Daoy (cell line): Measurements from ENCODE around the gene SYNPR. TPM values are rescaled to one million over a fixed set of nuclear protein-coding genes. Genes with fewer than 3 reads are reported as not detected.
"Not testable (repeated sequence)": the region's sequence is repeated elsewhere in the genome, so short reads cannot be mapped to it uniquely, and the experiment has no call there.

ENCODE experiments used
- DNase-seq: peaks from one replicate; pipeline ENCODE4 v3.0.0-alpha.2; 2015; ENCODE audit warnings: low read depth
- total RNA-seq: library from RNA; depleted of rRNA; stranded (reverse); fragments of >200 nt; shearing (Covaris generic); gene quantifications from 2 replicates; pipeline ENCODE4 v1.2.3, GENCODE V29; 2014; rRNA removed

SYNPR gene
- not detected in 2 replicates for total RNA-seq

DNA sequence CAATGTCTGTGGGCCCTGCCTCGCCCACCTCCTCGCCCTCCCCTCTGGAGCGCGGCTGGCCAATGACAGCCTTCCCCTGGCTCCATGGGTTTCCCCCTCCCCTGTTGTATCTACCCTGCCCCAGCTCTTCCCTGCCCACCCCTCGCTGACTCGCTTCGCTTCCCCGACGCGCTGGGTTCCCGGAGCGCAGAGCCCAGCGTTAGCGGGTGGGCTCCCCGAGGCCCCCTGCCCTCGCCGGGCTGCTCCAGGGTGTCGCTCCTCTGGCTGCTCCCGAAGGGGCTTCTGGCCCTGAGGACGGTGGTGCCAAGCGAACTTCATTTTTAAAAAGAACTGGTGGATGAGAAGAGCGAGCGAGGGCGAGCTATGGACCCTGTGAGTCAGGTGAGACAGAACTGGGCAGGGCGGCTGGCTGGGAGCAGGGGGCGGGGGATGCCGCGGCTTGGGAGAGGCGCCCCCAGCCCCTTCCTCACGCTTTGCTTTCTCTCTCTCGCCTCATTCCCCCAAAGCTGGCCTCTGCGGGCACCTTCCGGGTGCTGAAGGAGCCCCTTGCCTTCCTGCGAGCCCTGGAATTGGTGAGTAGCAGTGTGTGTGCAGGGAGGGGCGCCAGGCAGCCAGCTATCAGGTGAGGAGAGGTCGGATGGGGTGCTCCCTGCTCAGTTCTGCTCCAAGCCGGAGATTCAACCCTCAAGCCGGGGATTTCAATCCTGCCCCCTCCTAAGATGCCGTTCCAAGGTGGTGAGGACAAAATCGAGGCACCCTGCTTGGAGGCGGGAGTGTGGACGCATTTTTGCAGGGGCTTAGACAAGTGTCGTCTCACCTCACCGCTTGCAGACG is at the start of gene SYNPR:
SYNPR (plus strand) TSS at position 138 of the 834 bp plus-strand sequence.
- peak; percentile 2 for DNase-seq

- DNase-seq, result peak; percentile 39
These were observed 49.4 kb upstream of the SYNPR start for GRCh38 chr3:63228677-63229076.

DNA sequence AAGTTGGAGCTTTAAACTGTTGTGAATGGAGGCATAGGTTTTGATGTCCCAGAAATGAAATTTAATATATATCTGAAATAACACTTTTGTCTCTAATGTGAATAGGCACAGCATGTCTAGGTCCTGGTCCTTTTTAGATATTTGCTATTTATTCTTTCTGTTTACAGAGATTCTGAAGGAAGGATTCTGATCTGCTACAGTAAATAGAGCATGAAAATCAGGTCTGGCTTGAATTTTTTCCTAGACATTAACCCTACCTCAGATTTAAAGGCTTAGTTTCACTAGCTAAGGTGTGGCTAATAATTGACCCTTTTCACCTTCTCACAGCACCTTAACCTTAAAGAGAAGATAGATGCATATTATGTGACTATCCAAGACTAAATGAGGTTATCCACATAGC is 48.0 kb upstream of the SYNPR start:
- no peak for DNase-seq

DNA sequence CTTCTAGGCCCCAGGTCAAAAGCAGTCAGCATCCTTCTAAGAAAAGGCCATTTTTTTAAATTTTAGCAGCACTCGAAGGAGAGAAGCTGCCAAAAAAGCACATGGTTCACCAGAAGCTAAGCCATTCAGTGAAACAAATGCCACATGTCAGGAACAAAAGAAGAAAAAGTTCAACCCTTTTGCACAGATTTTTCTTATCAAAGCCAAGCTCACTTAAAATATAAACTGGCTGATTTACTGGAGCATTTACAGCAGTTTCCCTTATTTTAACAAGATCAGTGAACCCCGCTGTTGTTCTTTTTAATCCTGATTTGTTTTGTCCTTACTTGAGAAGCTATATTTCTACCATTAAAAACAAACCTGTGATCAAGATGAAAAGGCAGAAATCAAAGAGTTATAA is 46.5 kb upstream of the SYNPR start:
- DNase-seq, result no peak

DNA sequence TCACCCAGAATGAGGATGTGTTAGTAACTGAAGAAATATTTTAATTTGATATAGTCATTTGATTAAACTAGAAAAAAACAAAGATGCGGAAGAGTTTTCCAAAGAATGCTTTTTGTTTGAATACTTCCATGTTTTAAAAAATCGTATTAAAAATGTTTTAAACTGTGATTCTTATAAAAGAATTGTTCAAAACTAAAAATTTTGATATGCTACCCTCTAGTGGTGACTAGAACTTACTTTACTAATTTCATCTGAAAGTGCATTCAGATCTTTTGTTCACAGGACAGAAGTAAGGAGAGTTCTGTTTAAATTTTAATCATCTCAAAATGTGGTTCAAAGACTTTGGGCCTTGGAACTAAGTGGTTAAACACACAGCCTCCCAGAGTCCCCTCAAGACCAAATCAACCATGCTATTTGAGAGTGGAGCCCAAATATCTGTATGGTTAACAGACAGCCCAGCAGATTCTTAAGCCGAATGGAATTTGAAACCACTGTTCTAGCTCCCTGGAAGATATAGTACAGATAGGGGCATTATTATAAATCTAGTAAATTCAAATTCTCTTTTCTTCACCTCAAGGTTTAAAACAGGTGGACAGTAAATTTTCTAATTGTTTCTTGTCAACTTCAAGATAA is 45.2 kb upstream of the SYNPR start:
- DNase-seq, result no peak

GRCh38 chr3:63240381-63240902 is 37.7 kb upstream of the SYNPR start:
- no peak for DNase-seq

GRCh38 chr3:63242124-63242523 is 36.0 kb upstream of the SYNPR start:
- DNase-seq, result no peak

- DNase-seq, result no peak
These were observed 33.6 kb upstream of the SYNPR start for GRCh38 chr3:63244486-63244885.

- DNase-seq, result no peak
These were observed 32.3 kb upstream of the SYNPR start for GRCh38 chr3:63245726-63246241.

GRCh38 chr3:63248015-63248414 is 30.1 kb upstream of the SYNPR start:
- DNase-seq, result no peak

DNA sequence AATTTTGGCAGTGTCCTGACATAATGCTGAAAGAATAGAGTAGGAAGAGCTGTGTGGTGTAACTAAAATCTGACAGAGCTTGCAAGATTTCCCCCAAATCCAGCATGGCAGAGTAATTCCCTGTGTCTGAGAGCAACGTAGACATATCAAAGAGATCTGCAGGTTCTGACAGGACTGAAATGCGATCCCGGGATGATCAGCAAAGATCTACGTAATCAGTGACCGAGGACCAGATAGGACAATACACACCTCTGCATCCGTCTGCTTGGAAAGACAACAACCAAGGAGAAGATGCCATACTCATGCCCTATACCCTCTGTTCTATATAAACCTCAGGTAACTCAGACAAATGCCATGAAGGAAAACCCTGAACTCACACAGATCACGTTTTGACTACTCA is 26.6 kb upstream of the SYNPR start:
- no peak for DNase-seq

DNA sequence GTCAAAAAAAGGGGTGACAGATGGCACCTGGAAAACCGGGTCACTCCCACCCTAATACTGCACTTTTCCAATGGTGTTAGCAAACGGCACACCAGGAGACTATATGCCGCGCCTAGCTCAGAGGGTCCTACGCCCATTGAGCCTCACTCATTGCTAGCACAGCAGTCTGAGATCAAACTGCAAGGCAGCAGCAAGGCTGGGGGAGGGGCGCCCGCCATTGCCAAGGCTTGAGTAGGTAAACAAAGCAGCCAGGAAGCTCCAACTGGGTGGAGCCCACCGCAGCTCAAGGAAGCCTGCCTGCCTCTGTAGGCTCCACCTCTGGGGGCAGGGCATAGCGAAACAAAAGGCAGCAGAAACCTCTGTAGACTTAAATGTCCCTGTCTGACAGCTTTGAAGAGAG is 22.3 kb upstream of the SYNPR start:
- not testable (repeated sequence) for DNase-seq

- DNase-seq, result no peak
These were observed 13.4 kb upstream of the SYNPR start for GRCh38 chr3:63264716-63265115.

DNA sequence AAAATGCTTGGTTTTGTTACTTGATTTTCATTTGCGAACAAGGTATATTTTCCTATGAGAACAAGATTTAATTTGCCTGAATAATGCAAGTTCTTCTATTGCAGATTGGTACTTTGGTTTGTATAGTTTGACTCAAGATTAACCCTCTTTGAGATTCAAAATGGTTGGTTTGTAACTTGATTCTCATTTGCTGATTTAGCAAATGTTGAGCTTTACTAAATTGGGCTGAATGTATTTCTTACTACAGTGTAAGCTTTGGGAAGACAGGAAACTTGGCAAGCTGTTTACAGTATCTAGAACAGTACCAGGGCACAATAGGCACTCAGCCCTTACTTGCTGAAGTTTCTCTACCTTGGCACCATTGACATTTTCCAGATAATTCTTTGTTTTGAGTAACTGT is 3.7 kb upstream of the SYNPR start:
- DNase-seq, result no peak

- DNase-seq, result peak; percentile 6
These were observed 1.1 kb downstream of the SYNPR start for GRCh38 chr3:63279005-63279841.

DNA sequence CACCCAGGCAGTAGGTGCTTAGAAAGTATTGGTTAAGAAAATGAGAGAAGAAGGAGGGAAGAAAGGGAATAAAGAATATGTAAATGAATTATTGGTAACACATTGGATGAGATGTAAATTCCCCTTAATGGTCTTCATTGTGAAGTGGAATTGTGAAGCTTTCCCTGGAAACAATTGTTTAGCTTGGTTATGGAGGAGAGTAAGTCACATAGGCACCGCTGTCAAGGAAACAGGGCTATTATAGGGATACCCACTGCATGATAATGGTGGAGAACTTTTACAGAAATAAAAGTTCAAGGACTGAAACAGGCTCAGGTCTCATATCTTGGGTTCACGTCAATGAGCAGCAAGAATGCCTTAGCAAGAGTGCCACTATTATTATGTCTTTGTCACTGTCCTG is 9.5 kb downstream of the SYNPR start:
- no peak for DNase-seq

DNA sequence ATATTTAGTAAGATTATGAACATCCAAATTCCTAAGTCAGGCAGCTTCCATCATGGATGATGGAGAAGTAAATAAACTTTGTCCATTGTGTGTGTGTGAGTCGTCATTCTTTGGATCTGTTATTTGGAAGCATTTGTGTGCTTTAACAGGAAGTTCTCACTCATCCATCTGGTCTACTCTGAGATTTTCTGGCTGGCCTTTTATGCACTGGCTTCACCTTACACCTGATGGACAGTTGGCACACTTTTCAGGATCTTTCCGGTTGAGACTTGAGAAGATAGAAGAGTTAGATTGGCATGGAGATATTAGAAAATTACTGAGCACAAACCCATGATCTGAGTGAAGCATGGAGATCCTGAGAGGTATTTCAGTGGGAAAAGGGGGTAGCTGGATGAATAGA is 12.6 kb downstream of the SYNPR start:
- no peak for DNase-seq

GRCh38 chr3:63294332-63294731 is 16.2 kb downstream of the SYNPR start:
- no peak for DNase-seq

- DNase-seq, result no peak
These were observed 17.2 kb downstream of the SYNPR start for GRCh38 chr3:63295356-63295755.

- DNase-seq, result no peak
These were observed 17.7 kb downstream of the SYNPR start for GRCh38 chr3:63295806-63296205.

GRCh38 chr3:63296249-63296648 is 18.1 kb downstream of the SYNPR start:
- DNase-seq, result no peak

DNA sequence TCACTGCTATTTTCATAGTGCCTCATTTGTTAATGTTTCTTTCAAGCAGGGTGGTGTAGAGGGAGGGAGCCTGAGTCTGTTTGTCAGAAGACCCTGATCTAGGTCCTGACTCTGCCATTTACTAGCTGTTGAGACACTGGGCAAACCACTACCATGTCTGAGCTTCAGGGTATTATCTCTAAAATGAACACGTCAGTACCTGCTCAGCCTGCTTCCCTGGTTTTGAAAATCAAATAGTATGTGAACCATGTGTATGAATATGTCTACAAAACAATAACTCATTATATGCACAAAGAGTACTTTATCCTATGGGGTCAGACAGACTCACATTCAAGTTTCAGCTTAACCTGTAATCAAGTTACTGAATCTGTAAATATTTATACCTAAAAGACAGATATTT is 25.1 kb downstream of the SYNPR start:
- DNase-seq, result no peak
